Breast epithelium (tissue), 3 donors: ENCODE measurements around the gene RAI1.

Experiments used
- POLR2A ChIP-seq: fragments of 450-650 bp; IDR thresholded peaks from one replicate; pipeline ENCODE4 v1.6.1; 2016; ENCODE audit warnings: antibody characterized with exemption, mild to moderate bottlenecking, moderate library complexity
- POLR2AphosphoS5 ChIP-seq, 3 donors: sonication (generic); formaldehyde crosslinking; IDR thresholded peaks; one replicate each; pipeline ENCODE4 v1.6.1; 2017; ENCODE audit warnings: antibody characterized with exemption in 3 of 3
- TF ChIP-seq, protein P1 (sequence below), 3 donors: fragments of 450-650 bp; IDR thresholded peaks; one replicate each; pipeline ENCODE4 v1.5.1; 2016 to 2017; ENCODE audit warnings: antibody characterized with exemption in 3 of 3, mild to moderate bottlenecking in 3 of 3, moderate library complexity in 3 of 3

DNA sequence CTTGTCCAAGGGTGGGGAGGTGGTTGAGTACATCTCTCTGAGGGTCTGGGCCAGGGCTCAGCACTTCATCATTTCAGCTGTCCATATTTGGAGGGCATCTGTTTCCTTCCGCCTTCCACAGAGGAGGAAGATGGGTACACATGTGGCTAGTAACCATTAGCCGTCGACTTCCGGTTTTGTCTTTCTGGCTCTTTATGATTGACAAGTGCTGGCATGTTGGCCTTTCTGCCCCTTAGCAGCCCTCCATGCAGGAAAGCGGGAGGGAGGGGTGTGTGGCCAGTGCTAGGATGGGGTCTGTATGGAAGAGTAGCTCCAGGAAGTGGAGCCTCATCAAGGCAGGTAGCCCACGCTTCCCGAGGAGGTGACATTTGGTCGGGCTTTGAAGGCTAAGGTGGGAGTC lies 69.6 kb downstream of the RAI1 start:
- TF ChIP-seq, protein P1, sequence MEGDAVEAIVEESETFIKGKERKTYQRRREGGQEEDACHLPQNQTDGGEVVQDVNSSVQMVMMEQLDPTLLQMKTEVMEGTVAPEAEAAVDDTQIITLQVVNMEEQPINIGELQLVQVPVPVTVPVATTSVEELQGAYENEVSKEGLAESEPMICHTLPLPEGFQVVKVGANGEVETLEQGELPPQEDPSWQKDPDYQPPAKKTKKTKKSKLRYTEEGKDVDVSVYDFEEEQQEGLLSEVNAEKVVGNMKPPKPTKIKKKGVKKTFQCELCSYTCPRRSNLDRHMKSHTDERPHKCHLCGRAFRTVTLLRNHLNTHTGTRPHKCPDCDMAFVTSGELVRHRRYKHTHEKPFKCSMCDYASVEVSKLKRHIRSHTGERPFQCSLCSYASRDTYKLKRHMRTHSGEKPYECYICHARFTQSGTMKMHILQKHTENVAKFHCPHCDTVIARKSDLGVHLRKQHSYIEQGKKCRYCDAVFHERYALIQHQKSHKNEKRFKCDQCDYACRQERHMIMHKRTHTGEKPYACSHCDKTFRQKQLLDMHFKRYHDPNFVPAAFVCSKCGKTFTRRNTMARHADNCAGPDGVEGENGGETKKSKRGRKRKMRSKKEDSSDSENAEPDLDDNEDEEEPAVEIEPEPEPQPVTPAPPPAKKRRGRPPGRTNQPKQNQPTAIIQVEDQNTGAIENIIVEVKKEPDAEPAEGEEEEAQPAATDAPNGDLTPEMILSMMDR (IDR thresholded peaks at IDR 0.05), result no peak
- TF ChIP-seq POLR2AphosphoS5 (IDR thresholded peaks at IDR 0.05), result no peak
- no peak for TF ChIP-seq POLR2A
